Measurements from ENCODE around the gene ASS1. TPM values are rescaled to one million over a fixed set of nuclear protein-coding genes. Genes with fewer than 3 reads are reported as not detected.

ASS1 gene
- total RNA-seq, 1 experiment from 2014 or later, result 299 TPM

- TF ChIP-seq CTCF (IDR thresholded peaks at IDR 0.05; ENCODE audit: unreplicated experiment), result no peak
- Mint-ChIP-seq H3K36me3 (ENCODE audit: insufficient read depth, unreplicated experiment) (no peaks in the 10 kb centered on the region), H3K9me3 (ENCODE audit: unreplicated experiment) (peaks cover 8% of the 10 kb centered on the region), H3K27ac (ENCODE audit: low read depth, unreplicated experiment) (no peak overlapping the region), H3K4me3 (ENCODE audit: unreplicated experiment) (no peak overlapping the region), H3K27me3 (ENCODE audit: insufficient read depth, unreplicated experiment) (no peaks in the 10 kb centered on the region), H3K4me1 (ENCODE audit: insufficient read depth, unreplicated experiment) (peaks cover 4% of the 10 kb centered on the region)
- DNase-seq (ENCODE audit: unreplicated experiment), result no peak
- POLR2A ChIA-PET, result no interaction called here
- no TSS peak for BruUV-seq (replicated peaks)
- CTCF ChIA-PET, result no interaction called here
- intact Hi-C loops (cut with micrococcal nuclease), result loop anchor here (5.0 kb wide), 1 partner anchor 89 kb away; no protein-coding TSS in a partner anchor
Measured at GRCh38 chr9:130441031-130441430, 3.7 kb upstream of the ASS1 start.

GRCh38 chr9:130442746-130443455, 1.9 kb upstream of the ASS1 start:
- no peak for TF ChIP-seq CTCF (IDR thresholded peaks at IDR 0.05; ENCODE audit: unreplicated experiment)
- peaks cover 8% of the 10 kb centered on the region for H3K9me3 Mint-ChIP-seq (ENCODE audit: unreplicated experiment)

GRCh38 chr9:130443456-130443801, 1.3 kb upstream of the ASS1 start:
- POLR2A ChIA-PET, result interaction anchor here (1.0 kb wide), 1 partner anchor 241 kb away, joined by 4 read pairs; no protein-coding TSS in a partner anchor
- no TSS peak for BruUV-seq (replicated peaks)

More at GRCh38 chr9:130442746-130443455, 1.9 kb upstream of the ASS1 start:
- Mint-ChIP-seq H3K27ac (ENCODE audit: low read depth, unreplicated experiment) (no peak overlapping the region), H3K4me1 (ENCODE audit: insufficient read depth, unreplicated experiment) (peaks cover 22% of the 10 kb centered on the region), H3K27me3 (ENCODE audit: insufficient read depth, unreplicated experiment) (no peaks in the 10 kb centered on the region), H3K4me3 (ENCODE audit: unreplicated experiment) (no peak overlapping the region), H3K36me3 (ENCODE audit: insufficient read depth, unreplicated experiment) (peaks cover 6% of the 10 kb centered on the region)
- DNase-seq (ENCODE audit: unreplicated experiment), result no peak
- intact Hi-C loops (cut with micrococcal nuclease), result loop anchor here (5.0 kb wide), 1 partner anchor 91 kb away; no protein-coding TSS in a partner anchor
- ChIA-PET POLR2A (no interaction called here), CTCF (interaction anchor here (0.6 kb wide), 1 partner anchor 18 kb away, joined by 4 read pairs; no protein-coding TSS in a partner anchor)
- BruUV-seq (replicated peaks), result no TSS peak

More at GRCh38 chr9:130443456-130443801, 1.3 kb upstream of the ASS1 start:
- Mint-ChIP-seq H3K9me3 (ENCODE audit: unreplicated experiment) (peaks cover 8% of the 10 kb centered on the region), H3K27me3 (ENCODE audit: insufficient read depth, unreplicated experiment) (no peaks in the 10 kb centered on the region), H3K36me3 (ENCODE audit: insufficient read depth, unreplicated experiment) (peaks cover 12% of the 10 kb centered on the region), H3K4me1 (ENCODE audit: insufficient read depth, unreplicated experiment) (peaks cover 27% of the 10 kb centered on the region), H3K27ac (ENCODE audit: low read depth, unreplicated experiment) (no peak overlapping the region), H3K4me3 (ENCODE audit: unreplicated experiment) (no peak overlapping the region)
- no peak for DNase-seq (ENCODE audit: unreplicated experiment)
- CTCF ChIA-PET, result interaction anchor here (0.6 to 0.7 kb wide), 2 partner anchors 17 to 201 kb away, joined by 3 to 4 read pairs; no protein-coding TSS in a partner anchor
- intact Hi-C loops (cut with micrococcal nuclease), result loop anchor here (5.0 kb wide), 1 partner anchor 91 kb away; no protein-coding TSS in a partner anchor
- no peak for TF ChIP-seq CTCF (IDR thresholded peaks at IDR 0.05; ENCODE audit: unreplicated experiment)

Data from MCF 10A (cell line).